Right lobe of liver (tissue), 6 donors: ENCODE results near the gene NAA50. TPM values are rescaled to one million over a fixed set of nuclear protein-coding genes. Genes with fewer than 3 reads are reported as not detected.
A peak's percentile ranks its signal among the peaks of the same experiment; 100 is the strongest.

Experiments used
- ATAC-seq, 4 donors: fragments of 200-7000 bp; cut with Tn5 transposase; one replicate each; pipeline ENCODE4 v1.9.1; 2020; ENCODE audit warnings: mild to moderate bottlenecking in 4 of 4, moderate library complexity in 4 of 4
- DNase-seq, 3 donors: peaks; one replicate each; pipeline ENCODE4 v3.0.0-alpha.2; 2020
- H3K27ac ChIP-seq, 3 donors: fragments of 200-600 bp; one replicate each; pipeline ENCODE4 v1.8.0; 2022
- H3K27me3 ChIP-seq, 2 donors: fragments of 200-600 bp; one replicate each; pipeline ENCODE4 v1.8.0; 2022
- H3K36me3 ChIP-seq, 4 donors: fragments of 200-600 bp; sonication (generic) in 1 of 4; one replicate each; pipeline versions ENCODE4 v1.5.1 to v1.8.0; 2017 to 2022; ENCODE audit warnings: control low read depth in 1 of 4
- H3K4me1 ChIP-seq, 4 donors: fragments of 200-600 bp; sonication (generic) in 1 of 4; one replicate each; pipeline versions ENCODE4 v1.5.1 to v1.8.0; 2017 to 2022; ENCODE audit warnings: control low read depth in 1 of 4
- H3K4me3 ChIP-seq, 3 donors: fragments of 200-600 bp; one replicate each; pipeline ENCODE4 v1.8.0; 2022
- H3K9me3 ChIP-seq, 4 donors: fragments of 200-600 bp; sonication (generic) in 1 of 4; one replicate each; pipeline versions ENCODE4 v1.5.1 to v1.8.0; 2017 to 2022; ENCODE audit warnings: control low read depth in 1 of 4
- CTCF ChIP-seq, 4 donors: fragments of 200-600 bp in 3 of 4; fragments of 450-650 bp in 1 of 4; IDR thresholded peaks; one replicate each; pipeline versions ENCODE4 v1.5.1 to v1.8.0; 2016 to 2022; ENCODE audit warnings: antibody characterized with exemption in 4 of 4, mild to moderate bottlenecking in 2 of 4
- POLR2A ChIP-seq: fragments of 450-650 bp; IDR thresholded peaks from one replicate; pipeline ENCODE4 v1.6.1; 2017; ENCODE audit warnings: antibody characterized with exemption, mild to moderate bottlenecking
- whole genome bisulfite sequencing: methylation state at CpG from one replicate; pipeline ENCODE4 v1.1.6; 2018; ENCODE audit warnings: low coverage, low lambda C conversion rate; ENCODE audit not compliant: insufficient coverage; ENCODE audit errors: missing lambda C conversion rate; 5-methylcytosine and 5-hydroxymethylcytosine counted together
- intact Hi-C, 2 donors: fragments of 100-400 bp; cut with DNase I; formaldehyde crosslinking; loops; one replicate each; pipeline versions ENCODE4 v1.11.2 to v1.14.1; 2022
- total RNA-seq, 6 experiments: library from RNA; depleted of rRNA in 2 of 6; stranded (reverse); fragments of >200 nt in 2 of 6; fragmentation: NEBNext Ultra II Directional in 3 of 6; extraction: Animal tissue kit (Norgen Biotek cat#: 25700) in 3 of 6; gene quantifications; one replicate each; pipeline versions ENCODE4 v1.1.0 to v1.2.4, GENCODE V29; 2016 to 2023
- donor health status: DM: no; HTN: yes; CAD: no.
- donor health status: DM: no; HTN: no; CAD: no.
- donor health status: DM: no; HTN: no; CAD: no.
- donor health status: DM: no; HTN: yes; CAD: no.
- donor health status: DM: no; HTN: yes; CAD: no.

NAA50 gene
- total RNA-seq, 6 experiments from 2014 or later = 56.1 to 130 (median 60.9) TPM

- Histone ChIP-seq H3K9me3 (no peaks in the 10 kb centered on the region), H3K36me3 (no peaks in the 10 kb centered on the region), H3K4me1 (peaks cover 0 to 31% (median 5%) of the 10 kb centered on the region in 4 donors), H3K27me3 (no peaks in the 10 kb centered on the region), H3K27ac (peak overlapping the region in 2 of 3 donors; percentile 87 to 93), H3K4me3 (peak overlapping the region in 1 of 3 donors; percentile 53)
- no peak for ATAC-seq
- 44% methylated on average over 6 of the region's 6 CpGs for WGBS
- TF ChIP-seq CTCF (IDR thresholded peaks at IDR 0.05) (no peak), POLR2A (no peak)
- intact Hi-C loops = no loop called here
- DNase-seq = no peak
Measured at GRCh38 chr3:113698213-113698742, 47.8 kb downstream of the NAA50 start.

- Histone ChIP-seq H3K36me3 (no peaks in the 10 kb centered on the region), H3K4me1 (peaks cover 0 to 31% (median 5%) of the 10 kb centered on the region in 4 donors), H3K4me3 (peak overlapping the region; percentile 48 to 91 (median 83)), H3K27ac (peak overlapping the region; percentile 87 to 99 (median 93)), H3K27me3 (no peaks in the 10 kb centered on the region), H3K9me3 (no peaks in the 10 kb centered on the region)
- TF ChIP-seq POLR2A (peak; percentile 21), CTCF (IDR thresholded peaks at IDR 0.05) (no peak)
- no peak for DNase-seq
- WGBS = 2% methylated on average over 10 of the region's 10 CpGs
- intact Hi-C loops = no loop called here
- peak in 3 of 4 donors; percentile 4 to 24 (median 6) for ATAC-seq
Measured at GRCh38 chr3:113697500-113698090, 48.5 kb downstream of the NAA50 start.

GRCh38 chr3:113696658-113697499 is 49.2 kb downstream of the NAA50 start:
- under 1% methylated on average over 31 of the region's 38 CpGs for WGBS
- TF ChIP-seq POLR2A (no peak), CTCF (IDR thresholded peaks at IDR 0.05) (peak; percentile 20 to 34 (median 26))
- H3K9me3 ChIP-seq = no peaks in the 10 kb centered on the region
- ATAC-seq (peak; percentile 90 to 95 (median 92)), DNase-seq (peak; percentile 99 to 100 (median 99))
- peaks cover 0 to 35% (median 6%) of the 10 kb centered on the region in 4 donors for H3K4me1 ChIP-seq
- intact Hi-C loops = no loop called here
- peak overlapping the region; percentile 99 for H3K27ac ChIP-seq
- no peaks in the 10 kb centered on the region for H3K27me3 ChIP-seq
- peak overlapping the region; percentile 83 to 91 (median 84) for H3K4me3 ChIP-seq
- no peaks in the 10 kb centered on the region for H3K36me3 ChIP-seq

- DNase-seq (peak; percentile 88 to 91 (median 89)), ATAC-seq (peak; percentile 76 to 87 (median 82))
- H3K36me3 ChIP-seq = no peaks in the 10 kb centered on the region
- peaks cover 0 to 43% (median 10%) of the 10 kb centered on the region in 4 donors for H3K4me1 ChIP-seq
- peak within 1 kb of the TSS; percentile 99 for H3K27ac ChIP-seq
- intact Hi-C loops = no loop called here
- peak within 1 kb of the TSS; percentile 83 to 91 (median 84) for H3K4me3 ChIP-seq
- no peaks in the 10 kb centered on the region for H3K9me3 ChIP-seq
- peak; percentile 68 for TF ChIP-seq POLR2A
- TF ChIP-seq CTCF (IDR thresholded peaks at IDR 0.05) = peak in 1 of 4 donors; percentile 55
- H3K27me3 ChIP-seq = no peaks in the 10 kb centered on the region
- 0% methylated on average over 6 of the region's 75 CpGs for WGBS
Measured at GRCh38 chr3:113695786-113696645, 50.0 kb downstream of the NAA50 start, which contains the start of gene USF3. TSS of gene USF3 (minus strand) at chr3:113696642. CDS start at chr3:113674878, 21,764 bp downstream.
